ENCODE measurements around the gene VTA1.
"Not testable (repeated sequence)": the region's sequence is repeated elsewhere in the genome, so short reads cannot be mapped to it uniquely, and the experiment has no call there.

Gene VTA1

GRCh38 chr6:142155091-142155490 lies 8.0 kb downstream of the VTA1 start:
- H3K27ac ChIP-seq = no peak overlapping the region
- no peak for TF ChIP-seq CTCF (conservative IDR thresholded peaks at IDR 0.05)

DNA sequence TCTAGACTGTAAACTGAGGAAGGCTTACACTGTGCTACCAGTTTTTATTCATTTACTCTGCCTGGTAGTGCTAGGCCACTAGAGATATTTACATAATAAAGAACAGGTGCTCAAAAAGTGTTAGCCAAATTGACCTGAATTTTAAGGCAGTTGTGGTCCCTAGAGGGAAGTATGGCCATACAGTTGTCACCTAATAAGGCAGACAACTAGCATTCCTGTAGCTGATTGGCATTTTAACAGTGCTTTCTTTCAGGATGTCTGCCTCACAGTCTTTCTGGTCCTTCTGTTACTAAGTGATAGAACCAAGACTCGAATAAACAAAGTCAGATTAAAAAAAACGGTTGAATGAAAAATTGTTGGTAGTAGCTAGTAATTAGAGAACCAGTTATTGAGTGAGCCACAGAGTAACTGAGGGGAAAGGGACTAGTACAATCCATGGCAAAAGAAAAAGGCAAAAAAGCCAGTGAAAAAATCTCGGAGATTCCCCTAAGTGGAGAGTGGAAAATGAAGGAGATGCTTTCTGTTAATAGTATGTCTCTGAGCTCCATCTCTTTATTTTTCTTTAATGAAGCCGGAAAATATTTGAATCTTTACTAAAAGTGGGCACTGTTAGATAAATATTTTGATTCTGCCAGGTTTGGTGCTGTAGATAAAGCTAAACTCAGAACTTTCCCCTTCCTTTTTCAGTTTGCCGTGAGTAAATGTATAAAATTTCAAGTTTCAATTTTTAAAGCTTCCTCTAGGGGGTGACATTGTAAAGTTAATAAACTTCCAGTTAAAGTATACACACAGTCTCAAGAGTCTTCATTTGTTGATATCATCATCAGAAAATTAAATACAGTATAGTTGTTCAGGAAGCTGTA lies 9.1 kb downstream of the VTA1 start:
- peak; percentile 64 for TF ChIP-seq CTCF (conservative IDR thresholded peaks at IDR 0.05)
- no peak overlapping the region for H3K27ac ChIP-seq

DNA sequence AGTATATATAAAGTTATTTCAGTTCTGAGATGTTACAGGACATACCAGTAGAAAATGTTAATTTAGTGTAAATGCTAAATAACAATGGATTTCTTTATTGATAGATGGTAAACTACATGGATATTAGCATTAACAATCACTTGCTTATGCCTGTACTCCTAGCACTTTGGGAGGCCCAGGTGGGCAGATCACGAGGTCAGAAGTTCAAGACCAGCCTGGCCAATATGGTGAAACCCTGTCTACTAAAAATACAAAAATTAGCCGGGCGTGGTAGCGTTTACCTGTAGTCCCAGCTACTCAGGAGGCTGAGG lies 9.7 kb downstream of the VTA1 start:
- H3K27ac ChIP-seq = not testable (repeated sequence)
- peak; percentile 21; the same call in 1 of the 2 replicates for TF ChIP-seq CTCF (conservative IDR thresholded peaks at IDR 0.05)

DNA sequence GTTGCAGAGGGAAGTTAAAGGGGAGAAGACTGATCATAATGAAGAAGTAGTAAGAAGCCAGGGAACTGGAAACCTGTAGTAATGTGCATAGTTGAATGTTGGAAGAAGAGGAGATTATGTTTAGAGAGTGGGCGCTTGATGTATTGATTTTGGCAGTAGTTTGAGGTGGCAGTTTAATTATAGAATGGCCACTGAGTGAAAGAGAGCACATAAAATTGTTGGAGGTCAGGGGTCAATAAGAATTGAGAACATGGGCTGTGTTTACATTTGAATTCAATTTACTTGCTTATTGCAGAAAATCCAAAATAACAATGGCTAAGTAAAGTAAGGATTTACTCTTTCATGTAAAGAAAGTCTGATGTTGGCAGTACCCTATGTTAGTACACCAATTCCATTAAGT lies 15.7 kb downstream of the VTA1 start:
- TF ChIP-seq CTCF (conservative IDR thresholded peaks at IDR 0.05) = no peak

DNA sequence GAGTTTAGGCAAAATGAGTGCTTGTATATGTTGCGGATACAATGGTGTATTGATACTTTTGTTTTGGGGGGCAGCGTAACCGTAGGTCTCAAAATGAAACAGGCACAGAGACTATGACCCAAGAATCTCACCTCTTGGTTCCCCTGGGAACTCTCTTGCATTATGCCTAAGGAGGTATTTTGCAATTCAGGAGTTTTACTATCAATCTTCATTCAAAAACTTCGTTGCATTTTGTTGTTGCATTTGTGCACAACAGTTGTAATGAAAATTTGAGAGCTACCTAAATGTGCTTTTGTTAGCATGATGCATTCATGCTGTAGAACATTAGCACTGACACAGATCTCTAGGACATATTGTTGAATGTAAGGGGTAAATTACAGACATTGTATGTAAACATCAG lies 18.2 kb downstream of the VTA1 start:
- no peak for TF ChIP-seq CTCF (conservative IDR thresholded peaks at IDR 0.05)
- no peak overlapping the region for H3K27ac ChIP-seq

More for the DNA sequence above, 15.7 kb downstream of the VTA1 start:
- H3K27ac ChIP-seq = peak overlapping the region; percentile 6; the same call in 1 of the 2 replicates

- no peak for TF ChIP-seq CTCF (conservative IDR thresholded peaks at IDR 0.05)
Observed at GRCh38 chr6:142167071-142167470, 20.0 kb downstream of the VTA1 start.

DNA sequence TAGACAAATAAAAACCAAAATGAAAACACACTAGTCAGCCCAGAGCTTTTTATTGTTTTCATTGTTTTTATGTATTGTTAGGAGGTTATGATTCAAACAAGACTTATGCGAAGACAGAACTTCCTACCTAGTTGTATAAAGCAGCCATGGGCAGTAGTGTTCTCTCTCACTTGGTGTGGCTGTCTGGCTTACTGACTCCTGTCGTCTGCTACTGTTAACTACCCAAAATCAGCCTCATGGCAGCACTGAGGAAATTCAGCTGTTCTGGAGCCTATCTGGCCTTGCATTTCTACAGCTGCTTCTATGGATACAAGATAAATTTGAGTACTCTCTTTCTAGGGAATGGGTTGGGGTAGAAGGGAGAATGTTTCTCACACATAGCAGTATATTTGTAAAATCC lies 20.4 kb downstream of the VTA1 start:
- TF ChIP-seq CTCF (conservative IDR thresholded peaks at IDR 0.05) = no peak
- H3K27ac ChIP-seq = no peak overlapping the region

More at GRCh38 chr6:142167071-142167470, 20.0 kb downstream of the VTA1 start:
- no peak overlapping the region for H3K27ac ChIP-seq
